NCI-H146 treated with DMSO at 0.1 percent for 48 hours (cell line): ENCODE measurements around the gene ERG.

Source experiments
- DNase-seq: peaks from one replicate; lab custom pipeline; 2025; ENCODE audit not compliant: unreplicated experiment; lab: John Stamatoyannopoulos, UW

The ERG gene

GRCh38 chr21:38396325-38396724 lies 102.0 kb downstream of the ERG start:
- DNase-seq = no peak

- DNase-seq = no peak
These were observed 102.7 kb downstream of the ERG start for GRCh38 chr21:38395581-38395980.

- no peak for DNase-seq
These were observed 105.6 kb downstream of the ERG start for GRCh38 chr21:38392661-38393060.

GRCh38 chr21:38389896-38390295 lies 108.4 kb downstream of the ERG start:
- DNase-seq = no peak

- no peak for DNase-seq
These were observed 109.0 kb downstream of the ERG start for GRCh38 chr21:38389354-38389676.

DNA sequence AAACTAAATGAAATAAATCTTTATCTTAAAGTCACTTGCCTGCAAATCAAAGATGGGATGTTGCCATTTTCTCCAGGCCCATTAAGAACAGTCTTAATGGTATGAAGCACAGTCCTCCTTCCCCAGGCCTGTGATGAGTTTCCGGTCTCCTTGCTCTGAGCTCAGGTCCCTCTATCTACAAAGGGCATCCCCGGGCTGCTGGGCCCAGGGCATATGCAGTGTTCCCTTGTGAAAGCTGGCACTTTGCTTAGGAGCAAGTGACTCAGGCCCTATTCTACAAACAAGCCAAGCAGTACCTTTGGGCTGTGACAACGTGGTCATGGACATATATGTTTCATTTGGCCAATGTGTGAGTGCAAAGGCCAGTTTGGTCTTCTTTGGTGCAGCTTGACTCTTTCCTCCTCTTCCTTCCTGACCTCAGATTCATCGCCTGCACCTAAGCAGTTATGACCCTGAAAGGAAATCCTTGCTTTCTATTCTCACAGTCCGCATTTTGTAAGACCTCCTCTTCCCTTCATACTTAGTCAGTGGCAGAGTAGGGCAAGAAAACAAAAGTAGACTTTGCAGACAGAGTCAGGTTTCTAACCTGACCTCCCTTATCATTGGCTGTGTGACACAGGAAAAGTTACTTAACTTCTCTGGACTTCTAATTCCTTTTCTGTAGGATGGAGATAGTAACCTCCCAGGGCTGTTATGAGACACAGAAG lies 109.5 kb downstream of the ERG start:
- DNase-seq = no peak

- DNase-seq = no peak
These were observed 110.1 kb downstream of the ERG start for GRCh38 chr21:38388203-38388602.

GRCh38 chr21:38386967-38387366 lies 111.3 kb downstream of the ERG start:
- DNase-seq = no peak

GRCh38 chr21:38385427-38386175 lies 112.7 kb downstream of the ERG start:
- DNase-seq = no peak

DNA sequence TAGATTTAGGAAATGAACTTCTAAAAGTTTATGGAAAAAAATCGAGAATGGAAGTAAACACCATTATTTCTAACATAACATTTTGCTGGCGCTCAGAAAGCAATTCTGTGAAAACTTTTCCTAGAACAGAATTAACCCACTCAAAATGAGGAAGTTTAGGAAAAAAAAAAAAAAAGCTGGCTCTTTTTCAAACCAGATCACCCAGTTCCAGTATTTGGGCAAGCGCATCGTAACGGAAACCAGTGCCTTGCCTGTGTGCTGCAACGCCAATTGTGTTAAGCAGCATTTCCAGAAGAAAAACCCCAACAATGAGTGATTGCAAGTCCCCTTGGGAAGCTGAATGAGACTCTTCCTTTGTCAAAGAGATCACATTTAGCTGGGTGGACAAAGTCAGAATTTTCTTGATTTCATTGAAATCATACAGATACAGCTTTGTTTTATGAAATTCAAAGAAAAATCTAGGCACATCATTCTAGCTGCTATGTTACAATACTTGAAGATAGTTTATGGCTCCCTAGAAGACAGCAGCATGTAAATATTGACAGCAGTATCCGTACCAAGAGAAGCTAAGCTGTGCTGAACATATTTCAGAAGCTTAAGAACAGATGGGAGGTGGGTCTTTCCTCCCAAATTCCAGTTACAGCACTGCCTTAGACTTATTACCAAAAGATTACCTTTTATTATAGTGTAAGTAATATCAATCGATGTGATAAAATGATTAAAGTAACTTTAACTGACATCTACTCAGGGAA lies 113.4 kb downstream of the ERG start:
- DNase-seq = no peak

DNA sequence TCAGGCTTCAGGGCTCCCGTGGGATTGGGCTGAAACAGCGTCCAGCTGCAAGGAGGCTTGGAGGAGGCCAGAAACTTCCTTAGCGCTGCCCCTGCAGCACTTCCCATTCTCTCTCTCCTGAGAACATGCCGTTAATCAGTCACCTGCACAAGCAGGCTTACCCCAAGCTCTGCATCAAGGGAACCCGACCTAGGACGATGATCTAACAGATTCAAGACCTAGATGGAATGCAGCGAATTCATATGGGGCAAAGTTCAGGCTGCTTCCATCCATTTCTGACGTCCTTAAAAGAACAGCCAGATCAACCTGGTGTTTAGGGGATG lies 114.1 kb downstream of the ERG start:
- DNase-seq = no peak

- DNase-seq = no peak
These were observed 114.7 kb downstream of the ERG start for GRCh38 chr21:38383411-38384237.

GRCh38 chr21:38380481-38381137 lies 117.7 kb downstream of the ERG start:
- DNase-seq = no peak

DNA sequence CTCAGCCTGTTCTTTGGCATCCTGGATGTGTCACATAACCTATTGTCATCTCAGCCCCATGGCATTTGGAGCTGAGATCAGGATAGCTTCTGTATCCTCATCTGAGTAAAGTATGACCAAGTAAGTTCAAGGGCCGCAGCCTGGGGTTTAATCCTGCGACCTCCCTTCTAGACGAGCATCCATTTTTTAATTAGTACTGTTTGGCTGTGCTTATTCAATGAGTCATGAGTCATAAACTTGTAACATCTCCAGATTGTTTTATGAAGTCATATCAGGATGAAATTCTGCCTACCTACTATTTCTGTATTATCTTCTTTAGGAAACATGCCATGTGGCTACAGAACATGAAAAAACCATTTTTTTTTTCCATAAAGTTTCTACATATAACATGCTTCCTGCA lies 119.1 kb downstream of the ERG start:
- no peak for DNase-seq

GRCh38 chr21:38377165-38378088 lies 120.8 kb downstream of the ERG start:
- no peak for DNase-seq

DNA sequence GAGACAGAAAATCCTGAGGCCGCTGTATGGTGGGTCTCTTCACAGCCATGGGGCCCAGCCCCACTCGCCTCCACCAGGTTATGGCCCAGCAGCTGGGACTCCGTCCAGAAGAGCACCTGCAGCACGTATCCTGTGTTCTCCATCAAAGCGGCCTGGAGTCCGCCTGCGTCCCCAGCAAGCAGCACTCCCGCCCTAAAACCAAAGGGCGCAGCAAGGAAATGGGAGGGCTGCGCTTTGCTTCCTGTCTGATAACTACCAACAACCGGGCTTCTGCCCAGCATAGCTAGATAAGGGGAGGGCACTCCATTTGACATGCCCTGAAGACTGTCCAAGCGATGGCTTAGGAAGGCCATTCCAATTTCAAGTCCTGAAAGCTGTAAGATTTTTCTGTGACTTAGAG lies 121.6 kb downstream of the ERG start:
- DNase-seq = no peak

DNA sequence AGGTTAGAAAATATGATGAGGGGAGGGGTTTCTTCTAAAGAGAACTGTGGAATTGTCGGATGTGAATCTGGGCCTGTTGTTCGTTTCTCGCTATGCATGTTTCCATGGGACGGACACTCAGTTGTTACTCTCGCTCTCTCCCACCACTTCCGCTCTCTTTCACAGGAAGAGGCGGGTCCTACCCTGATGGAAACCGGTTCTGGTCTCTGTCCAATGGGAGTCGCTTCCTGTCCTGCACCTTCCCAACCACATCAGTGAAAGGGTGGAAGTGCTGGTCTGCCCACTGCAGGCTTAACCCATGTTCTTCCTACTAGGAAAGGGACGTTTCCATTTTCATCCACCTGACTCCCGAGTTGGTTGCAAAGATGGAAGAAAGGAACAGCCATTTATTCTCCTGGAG lies 122.0 kb downstream of the ERG start:
- DNase-seq = no peak

- DNase-seq = no peak
These were observed 130.6 kb downstream of the ERG start for GRCh38 chr21:38367646-38368045.

DNA sequence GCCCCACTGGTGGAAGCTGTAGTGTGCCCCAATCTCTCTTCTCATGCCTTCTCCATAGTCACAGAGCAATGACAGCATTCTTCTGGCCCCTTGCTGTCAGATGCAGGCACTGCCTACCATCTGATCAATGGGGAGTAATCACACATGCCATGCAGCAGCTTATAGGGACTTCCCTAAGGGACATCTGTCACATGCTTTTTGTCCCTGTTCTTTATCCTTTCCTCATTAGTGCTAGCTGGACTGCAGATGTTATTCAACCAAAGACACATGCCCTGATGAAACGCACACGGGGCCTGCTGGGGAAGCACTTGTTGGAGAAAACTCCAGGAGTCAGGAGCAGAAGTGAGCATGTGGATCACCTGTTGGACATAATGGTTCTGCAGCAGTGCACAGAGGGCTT lies 132.8 kb downstream of the ERG start:
- no peak for DNase-seq

GRCh38 chr21:38363693-38364092 lies 134.6 kb downstream of the ERG start:
- DNase-seq = peak; percentile 0
